GM06990 (cell line): ENCODE data around the gene HSD11B1.

Experiments used
- DNase-seq: peaks from one replicate; pipeline ENCODE4 v3.0.0-alpha.2; 2011; ENCODE audit not compliant: insufficient read length; ENCODE audit errors: extremely low read depth
- H3K27me3 ChIP-seq: replicated peaks from 2 replicates; pipeline ENCODE4 v1.6.0; 2011; ENCODE audit warnings: low read length; ENCODE audit not compliant: control insufficient read depth, insufficient read depth
- H3K36me3 ChIP-seq: 2 replicates; pipeline ENCODE4 v1.5.1; 2011; ENCODE audit warnings: low read length; ENCODE audit not compliant: control insufficient read depth, insufficient read depth
- H3K4me3 ChIP-seq: replicated peaks from 2 replicates; pipeline ENCODE4 v1.5.1; 2011; ENCODE audit warnings: low read depth, mild to moderate bottlenecking, control low read depth, low read length
- TF ChIP-seq, protein P1 (sequence below): IDR thresholded peaks from 2 replicates; pipeline ENCODE4 v1.5.1; 2011; ENCODE audit warnings: low read length, control low read depth, mild to moderate bottlenecking, inconsistent platforms; ENCODE audit not compliant: insufficient read depth, poor library complexity, severe bottlenecking

The HSD11B1 gene

DNA sequence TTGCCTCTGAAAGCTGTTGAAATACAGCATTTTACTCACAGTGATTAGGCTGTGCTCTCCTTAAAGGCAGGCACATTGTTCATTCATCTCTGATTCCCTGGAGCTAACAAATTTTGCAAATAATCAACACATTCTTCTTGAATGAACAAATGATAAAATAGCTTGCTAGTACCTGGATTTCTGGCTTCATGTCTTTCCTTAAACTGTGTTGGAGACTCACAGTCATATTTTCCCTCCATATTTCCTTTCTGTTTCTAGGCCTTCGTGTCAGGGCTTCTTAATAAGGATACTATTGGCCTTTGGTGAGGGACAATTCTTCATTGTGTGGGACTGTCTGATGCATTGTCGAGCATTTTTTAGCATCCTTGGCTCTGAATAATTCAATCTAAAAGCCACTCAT is 9.7 kb downstream of the HSD11B1 start:
- Histone ChIP-seq H3K27me3 (no peaks in the 10 kb centered on the region), H3K4me3 (no peak overlapping the region), H3K36me3 (no peaks in the 10 kb centered on the region)
- TF ChIP-seq, protein P1, sequence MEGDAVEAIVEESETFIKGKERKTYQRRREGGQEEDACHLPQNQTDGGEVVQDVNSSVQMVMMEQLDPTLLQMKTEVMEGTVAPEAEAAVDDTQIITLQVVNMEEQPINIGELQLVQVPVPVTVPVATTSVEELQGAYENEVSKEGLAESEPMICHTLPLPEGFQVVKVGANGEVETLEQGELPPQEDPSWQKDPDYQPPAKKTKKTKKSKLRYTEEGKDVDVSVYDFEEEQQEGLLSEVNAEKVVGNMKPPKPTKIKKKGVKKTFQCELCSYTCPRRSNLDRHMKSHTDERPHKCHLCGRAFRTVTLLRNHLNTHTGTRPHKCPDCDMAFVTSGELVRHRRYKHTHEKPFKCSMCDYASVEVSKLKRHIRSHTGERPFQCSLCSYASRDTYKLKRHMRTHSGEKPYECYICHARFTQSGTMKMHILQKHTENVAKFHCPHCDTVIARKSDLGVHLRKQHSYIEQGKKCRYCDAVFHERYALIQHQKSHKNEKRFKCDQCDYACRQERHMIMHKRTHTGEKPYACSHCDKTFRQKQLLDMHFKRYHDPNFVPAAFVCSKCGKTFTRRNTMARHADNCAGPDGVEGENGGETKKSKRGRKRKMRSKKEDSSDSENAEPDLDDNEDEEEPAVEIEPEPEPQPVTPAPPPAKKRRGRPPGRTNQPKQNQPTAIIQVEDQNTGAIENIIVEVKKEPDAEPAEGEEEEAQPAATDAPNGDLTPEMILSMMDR, result no peak
- no peak for DNase-seq

DNA sequence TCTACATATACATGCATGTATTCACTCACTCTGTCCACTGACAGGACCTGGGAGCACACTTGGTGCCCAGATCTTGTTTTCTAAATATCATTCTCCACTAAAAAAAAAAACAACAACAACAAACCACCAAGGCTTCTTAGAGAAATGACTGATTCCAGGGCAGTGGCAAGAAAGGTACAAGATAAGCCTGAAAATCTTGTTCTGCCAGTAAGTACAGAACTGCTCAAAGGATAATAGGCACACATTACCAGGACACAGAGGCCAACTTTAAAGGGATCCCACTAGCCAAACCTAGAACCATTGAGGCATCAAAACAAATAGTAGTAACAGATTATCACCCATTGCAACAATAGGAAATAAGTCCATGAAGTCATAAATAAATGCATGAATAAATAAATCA is 10.7 kb downstream of the HSD11B1 start:
- no peaks in the 10 kb centered on the region for H3K36me3 ChIP-seq
- TF ChIP-seq, protein P1, result no peak
- no peak for DNase-seq
- H3K4me3 ChIP-seq, result no peak overlapping the region
- H3K27me3 ChIP-seq, result no peaks in the 10 kb centered on the region

DNA sequence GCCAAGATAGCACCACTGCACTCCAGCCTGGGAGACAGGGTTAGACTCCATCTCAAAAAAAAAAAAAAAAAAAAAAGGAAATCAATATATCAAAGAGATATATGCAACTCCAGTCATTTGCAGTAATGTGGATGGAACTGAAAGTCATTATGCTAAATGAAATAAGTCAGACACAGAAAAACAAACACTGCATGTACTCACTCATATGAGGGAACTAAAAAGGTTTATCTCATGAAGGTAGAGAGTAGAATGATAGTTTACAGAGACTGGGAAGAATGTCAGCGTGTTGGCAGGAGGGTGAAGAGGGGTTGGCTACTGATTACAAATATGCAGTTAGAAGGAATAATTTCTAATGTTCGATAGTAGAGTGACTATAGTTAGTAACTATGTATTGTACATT is 13.2 kb downstream of the HSD11B1 start:
- no peaks in the 10 kb centered on the region for H3K36me3 ChIP-seq
- no peaks in the 10 kb centered on the region for H3K27me3 ChIP-seq
- TF ChIP-seq, protein P1, result no peak
- no peak for DNase-seq
- no peak overlapping the region for H3K4me3 ChIP-seq

DNA sequence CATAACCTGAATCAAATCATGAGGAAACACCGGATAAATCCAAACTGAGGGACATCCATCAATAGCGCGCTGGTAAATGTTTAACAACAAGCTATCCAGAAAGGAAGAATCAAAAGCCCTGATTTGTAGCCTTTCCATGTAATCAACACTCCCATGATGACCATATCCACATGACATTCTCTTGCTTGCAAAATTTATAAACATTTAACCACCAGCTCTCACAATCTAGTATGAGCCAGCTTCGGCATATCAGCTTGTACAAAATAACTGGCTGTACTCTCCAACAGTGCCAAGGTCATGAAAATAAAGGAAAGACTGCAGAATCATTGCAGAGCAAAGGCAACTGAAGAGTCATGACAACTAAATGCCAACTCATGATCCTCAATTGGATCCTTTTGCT is 15.7 kb downstream of the HSD11B1 start:
- Histone ChIP-seq H3K27me3 (no peaks in the 10 kb centered on the region), H3K36me3 (no peaks in the 10 kb centered on the region), H3K4me3 (no peak overlapping the region)
- DNase-seq, result no peak
- TF ChIP-seq, protein P1, result no peak

DNA sequence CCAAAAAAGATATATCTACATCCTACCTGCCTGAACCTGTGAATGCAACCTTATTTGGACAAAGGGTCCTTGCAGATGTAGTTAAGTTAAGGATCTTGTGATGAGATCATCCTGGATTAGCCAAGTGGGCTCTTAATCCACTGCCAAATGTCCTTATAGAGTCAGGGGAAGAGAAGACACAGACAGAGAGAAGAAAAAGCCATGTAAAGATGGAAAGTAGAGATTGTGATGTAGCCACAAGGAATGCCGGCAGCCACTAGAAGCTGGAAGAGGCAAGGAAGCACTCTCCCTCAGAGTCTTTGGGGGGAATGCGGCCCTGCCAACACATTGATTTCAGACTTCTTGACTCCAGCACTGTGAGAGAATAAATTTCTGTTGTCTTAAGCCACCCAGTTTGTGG is 16.2 kb downstream of the HSD11B1 start:
- Histone ChIP-seq H3K4me3 (no peak overlapping the region), H3K27me3 (no peaks in the 10 kb centered on the region), H3K36me3 (no peaks in the 10 kb centered on the region)
- DNase-seq, result no peak
- TF ChIP-seq, protein P1, result no peak

DNA sequence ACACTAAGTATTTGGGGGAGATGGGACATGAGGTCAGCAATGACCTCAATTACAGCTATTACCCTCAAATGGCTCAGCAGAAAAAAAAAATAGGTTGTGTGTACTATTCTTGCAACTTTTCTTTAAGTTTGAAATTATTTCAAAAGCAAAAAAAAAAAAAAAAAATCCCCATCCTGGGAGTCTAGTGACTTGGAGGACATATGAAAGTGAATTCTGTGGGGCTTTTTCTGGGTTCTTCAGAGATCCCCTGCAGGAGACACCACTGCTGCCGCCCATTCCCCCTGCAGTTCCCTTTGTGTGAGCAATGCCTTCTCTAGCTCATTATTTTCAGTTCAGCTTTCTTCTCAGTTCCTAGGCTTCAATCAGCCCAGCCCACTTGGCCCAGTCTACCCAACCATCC is 16.7 kb downstream of the HSD11B1 start:
- Histone ChIP-seq H3K27me3 (no peaks in the 10 kb centered on the region), H3K36me3 (no peaks in the 10 kb centered on the region), H3K4me3 (no peak overlapping the region)
- no peak for DNase-seq
- TF ChIP-seq, protein P1, result no peak
